ENCODE data around the gene AP1B1. TPM values are rescaled to one million over a fixed set of nuclear protein-coding genes. Genes with fewer than 3 reads are reported as not detected.

AP1B1 gene
- total and polyA plus RNA-seq, 2 donors (not counting 1 experiment from before 2014, with no cell fraction given): 44.1 to 45.6 TPM

GRCh38 chr22:29340566-29340965 lies 47.8 kb downstream of the AP1B1 start:
- TF ChIP-seq EZH2 (IDR thresholded peaks at IDR 0.05; ENCODE audit: low read length, missing control alignments) (no peak), CTCF (conservative IDR thresholded peaks at IDR 0.05 in 1 of 2, IDR thresholded peaks at IDR 0.05 in 1 of 2; ENCODE audit: low read depth in 1 of 2, low read length in 2 of 2) (no peak)
- Histone ChIP-seq H3K27ac (ENCODE audit: insufficient read depth, low read length) (no peak overlapping the region), H3K4me2 (ENCODE audit: extremely low read depth, insufficient read depth, low read length) (no peak overlapping the region), H3K4me1 (ENCODE audit: control insufficient read depth, extremely low read depth, insufficient read depth, low read length) (peaks cover 3% of the 10 kb centered on the region), H2AFZ (ENCODE audit: low read length) (no peak overlapping the region), H3K79me2 (ENCODE audit: control insufficient read depth, insufficient read depth, low read length) (no peaks in the 10 kb centered on the region), H3K4me3 (replicated peaks in 1 of 4; ENCODE audit: control extremely low read depth in 1 of 4, insufficient read depth in 1 of 4, low read depth in 3 of 4, low read length in 4 of 4) (no peak overlapping the region), H4K20me1 (ENCODE audit: control insufficient read depth, extremely low read depth, insufficient read depth, low read length) (no peaks in the 10 kb centered on the region), H3K9ac (ENCODE audit: insufficient read depth, low read length) (no peak overlapping the region), H3K9me3 (ENCODE audit: control insufficient read depth, insufficient read depth, low read depth, low read length) (no peaks in the 10 kb centered on the region), H3K36me3 (ENCODE audit: control insufficient read depth, insufficient read depth, low read length) (peaks cover 33% of the 10 kb centered on the region), H3K27me3 (ENCODE audit: control insufficient read depth, insufficient read depth, low read length) (no peaks in the 10 kb centered on the region)
- no peak for DNase-seq (ENCODE audit: low read depth in 2 of 2)

GRCh38 chr22:29339381-29340235 lies 48.8 kb downstream of the AP1B1 start:
- H3K36me3 ChIP-seq (ENCODE audit: control insufficient read depth, insufficient read depth, low read length): peaks cover 33% of the 10 kb centered on the region

GRCh38 chr22:29338398-29338797 lies 50.0 kb downstream of the AP1B1 start:
- Histone ChIP-seq H3K4me3 (replicated peaks in 1 of 4; ENCODE audit: control extremely low read depth in 1 of 4, insufficient read depth in 1 of 4, low read depth in 3 of 4, low read length in 4 of 4) (no peak overlapping the region), H3K79me2 (ENCODE audit: control insufficient read depth, insufficient read depth, low read length) (no peaks in the 10 kb centered on the region), H2AFZ (ENCODE audit: low read length) (no peak overlapping the region), H3K27ac (ENCODE audit: insufficient read depth, low read length) (no peak overlapping the region), H3K27me3 (ENCODE audit: control insufficient read depth, insufficient read depth, low read length) (no peaks in the 10 kb centered on the region), H3K36me3 (ENCODE audit: control insufficient read depth, insufficient read depth, low read length) (peaks cover 33% of the 10 kb centered on the region), H3K4me1 (ENCODE audit: control insufficient read depth, extremely low read depth, insufficient read depth, low read length) (no peaks in the 10 kb centered on the region), H3K9me3 (ENCODE audit: control insufficient read depth, insufficient read depth, low read depth, low read length) (no peaks in the 10 kb centered on the region), H3K4me2 (ENCODE audit: extremely low read depth, insufficient read depth, low read length) (no peak overlapping the region), H4K20me1 (ENCODE audit: control insufficient read depth, extremely low read depth, insufficient read depth, low read length) (no peaks in the 10 kb centered on the region), H3K9ac (ENCODE audit: insufficient read depth, low read length) (no peak overlapping the region)
- DNase-seq (ENCODE audit: low read depth in 2 of 2): no peak
- TF ChIP-seq CTCF (conservative IDR thresholded peaks at IDR 0.05 in 1 of 2, IDR thresholded peaks at IDR 0.05 in 1 of 2; ENCODE audit: low read depth in 1 of 2, low read length in 2 of 2) (no peak), EZH2 (IDR thresholded peaks at IDR 0.05; ENCODE audit: low read length, missing control alignments) (no peak)

More at GRCh38 chr22:29339381-29340235, 48.8 kb downstream of the AP1B1 start:
- Histone ChIP-seq H2AFZ (ENCODE audit: low read length) (no peak overlapping the region), H4K20me1 (ENCODE audit: control insufficient read depth, extremely low read depth, insufficient read depth, low read length) (no peaks in the 10 kb centered on the region), H3K4me2 (ENCODE audit: extremely low read depth, insufficient read depth, low read length) (no peak overlapping the region), H3K27me3 (ENCODE audit: control insufficient read depth, insufficient read depth, low read length) (no peaks in the 10 kb centered on the region), H3K4me3 (replicated peaks in 1 of 4; ENCODE audit: control extremely low read depth in 1 of 4, insufficient read depth in 1 of 4, low read depth in 3 of 4, low read length in 4 of 4) (no peak overlapping the region), H3K27ac (ENCODE audit: insufficient read depth, low read length) (no peak overlapping the region), H3K9me3 (ENCODE audit: control insufficient read depth, insufficient read depth, low read depth, low read length) (no peaks in the 10 kb centered on the region), H3K79me2 (ENCODE audit: control insufficient read depth, insufficient read depth, low read length) (no peaks in the 10 kb centered on the region), H3K4me1 (ENCODE audit: control insufficient read depth, extremely low read depth, insufficient read depth, low read length) (peaks cover 3% of the 10 kb centered on the region), H3K9ac (ENCODE audit: insufficient read depth, low read length) (no peak overlapping the region)
- no peak for DNase-seq (ENCODE audit: low read depth in 2 of 2)
- TF ChIP-seq CTCF (conservative IDR thresholded peaks at IDR 0.05 in 1 of 2, IDR thresholded peaks at IDR 0.05 in 1 of 2; ENCODE audit: low read depth in 1 of 2, low read length in 2 of 2) (no peak), EZH2 (IDR thresholded peaks at IDR 0.05; ENCODE audit: low read length, missing control alignments) (no peak)
